ENCODE measurements around the gene MICAL2.

- no peak for TF ChIP-seq CTCF (IDR thresholded peaks at IDR 0.05; ENCODE audit: low read depth, low read length)
- TF ChIP-seq EZH2phosphoT487 (IDR thresholded peaks at IDR 0.05; ENCODE audit: low read depth), result no peak
These were observed 32.7 kb upstream of the MICAL2 start for GRCh38 chr11:12077535-12078280.
